Measurements from ENCODE around the gene GSTT2B. TPM values are rescaled to one million over a fixed set of nuclear protein-coding genes. Genes with fewer than 3 reads are reported as not detected.
"Not testable (repeated sequence)": the region's sequence is repeated elsewhere in the genome, so short reads cannot be mapped to it uniquely, and the experiment has no call there.

The GSTT2B gene
- total and polyA plus RNA-seq, 2 of the 8 experiments (the other 6 are each of a cell fraction or from before 2014, with no cell fraction given): 6.3 to 13.3 TPM

DNA sequence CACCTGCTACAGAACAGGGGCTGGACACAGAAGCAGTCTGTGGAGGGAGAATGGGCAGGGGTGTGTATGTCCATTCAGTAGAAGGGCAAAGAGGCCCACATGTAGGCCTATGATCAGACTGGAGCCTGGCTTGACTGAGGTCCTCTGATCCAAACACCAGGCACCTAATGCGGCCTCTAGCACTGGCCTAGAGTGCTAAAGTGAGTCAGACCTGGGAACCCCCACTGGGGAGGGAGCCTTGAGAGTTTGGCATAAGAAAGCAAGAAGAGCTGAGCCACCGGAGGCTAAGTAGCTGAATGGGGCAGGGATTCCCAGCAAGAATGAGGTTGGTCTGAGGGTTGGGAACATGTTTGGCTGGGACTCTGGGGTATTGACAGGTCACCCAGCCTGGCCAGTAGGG is 9.6 kb downstream of the GSTT2B start:
- H3K9ac ChIP-seq (replicated peaks in 1 of 4; ENCODE audit: extremely low read depth in 1 of 4, low read depth in 3 of 4, low read length in 3 of 4); H3K36me3 ChIP-seq (ENCODE audit: control insufficient read depth in 2 of 4, insufficient read depth in 4 of 4, low read length in 3 of 4); DNase-seq (ENCODE audit: low read depth in 1 of 2, low spot score in 2 of 2); H4K20me1 ChIP-seq (replicated peaks in 1 of 2; ENCODE audit: control insufficient read depth in 1 of 2, insufficient read depth in 2 of 2, low read length in 2 of 2); H3K14ac ChIP-seq (ENCODE audit: insufficient read length); H2BK5ac ChIP-seq (ENCODE audit: low read depth, low read length); H3K9me3 ChIP-seq (ENCODE audit: insufficient read depth in 2 of 2, low read depth in 1 of 2, low read length in 1 of 2); H3K56ac ChIP-seq (replicated peaks; ENCODE audit: insufficient read length, low read depth, low read length); H3K4me3 ChIP-seq (ENCODE audit: extremely low read depth in 1 of 4, insufficient read depth in 2 of 4, low read depth in 3 of 4, low read length in 4 of 4); H4K5ac ChIP-seq (ENCODE audit: insufficient read length, low read depth, low read length); H2AFZ ChIP-seq (ENCODE audit: low read length); H2BK12ac ChIP-seq (ENCODE audit: low read depth, low read length); H2AK5ac ChIP-seq (ENCODE audit: low read depth, low read length); H3K23ac ChIP-seq (ENCODE audit: insufficient read length); H4K91ac ChIP-seq (replicated peaks; ENCODE audit: insufficient read length, low read length); H3K79me2 ChIP-seq (ENCODE audit: control insufficient read depth in 1 of 2, insufficient read depth in 2 of 2, low read length in 2 of 2); POLR2A ChIA-PET (ENCODE audit: partially characterized antibody); H3K79me1 ChIP-seq (ENCODE audit: low read depth, low read length); H3K4ac ChIP-seq (replicated peaks; ENCODE audit: insufficient read length, low read depth, low read length); FAIRE-seq; H2BK20ac ChIP-seq (ENCODE audit: low read length); H3K27ac ChIP-seq (ENCODE audit: low read depth, low read length); H3K27me3 ChIP-seq (replicated peaks in 1 of 4; ENCODE audit: control insufficient read depth in 3 of 4, extremely low read depth in 1 of 4, insufficient read depth in 3 of 4, low read length in 3 of 4); H3K4me2 ChIP-seq (ENCODE audit: insufficient read depth in 1 of 2, low read depth in 2 of 2, low read length in 2 of 2); H3K18ac ChIP-seq (ENCODE audit: extremely low read depth, low read length); H3K23me2 ChIP-seq (ENCODE audit: low read depth, low read length); H2BK120ac ChIP-seq (replicated peaks; ENCODE audit: low read depth, low read length); H2BK15ac ChIP-seq (ENCODE audit: low read length); H4K8ac ChIP-seq (ENCODE audit: extremely low read depth, insufficient read depth, low read length): not testable (repeated sequence)
- peaks cover 3 to 10% (median 6%) of the 10 kb centered on the region in 4 experiments for H3K4me1 ChIP-seq (replicated peaks in 1 of 4; ENCODE audit: control insufficient read depth in 3 of 4, insufficient read depth in 4 of 4, low read length in 3 of 4)
- 75% methylated on average over 2 of the region's 2 CpGs; no CpG with 5 or more reads in 1 of the 2 experiments for WGBS, 2 experiments (ENCODE audit: extremely low coverage in 1 of 2, insufficient coverage in 1 of 2, insufficient read length in 1 of 2, insufficient replicate concordance in 2 of 2, low coverage in 1 of 2, low lambda C conversion rate in 2 of 2, missing lambda C conversion rate in 1 of 2)
- CTCF ChIA-PET (ENCODE audit: partially characterized antibody): interaction anchor here (0.6 kb wide), 1 partner anchor 358 kb away, joined by 3 read pairs; no protein-coding TSS in a partner anchor

DNA sequence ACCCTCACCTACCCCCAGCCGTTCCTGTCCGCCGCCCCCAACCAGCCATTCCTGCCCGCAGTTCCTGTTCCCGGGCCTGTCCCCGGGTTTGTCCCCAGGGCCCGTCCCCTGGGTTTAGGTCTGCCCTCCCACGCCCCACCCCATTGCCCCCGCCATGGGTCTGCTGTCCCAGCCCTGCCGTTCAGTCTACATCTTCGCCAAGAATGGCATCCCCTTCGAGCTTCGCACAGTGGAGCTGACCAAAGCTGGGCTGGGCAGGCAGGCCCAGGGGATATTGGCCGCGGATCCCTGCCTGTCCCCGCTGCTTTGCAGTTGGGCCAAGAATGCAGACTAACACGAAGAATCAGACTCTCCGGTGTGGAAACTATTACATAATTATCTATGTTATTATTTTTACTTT is 11.2 kb downstream of the GSTT2B start:
- H2BK15ac ChIP-seq (ENCODE audit: low read length); H2BK12ac ChIP-seq (ENCODE audit: low read depth, low read length); H4K20me1 ChIP-seq (replicated peaks in 1 of 2; ENCODE audit: control insufficient read depth in 1 of 2, insufficient read depth in 2 of 2, low read length in 2 of 2); H2BK5ac ChIP-seq (ENCODE audit: low read depth, low read length); H3K9ac ChIP-seq (replicated peaks in 1 of 4; ENCODE audit: extremely low read depth in 1 of 4, low read depth in 3 of 4, low read length in 3 of 4); H3K23ac ChIP-seq (ENCODE audit: insufficient read length); H4K8ac ChIP-seq (ENCODE audit: extremely low read depth, insufficient read depth, low read length); POLR2A ChIA-PET (ENCODE audit: partially characterized antibody); H3K9me3 ChIP-seq (ENCODE audit: insufficient read depth in 2 of 2, low read depth in 1 of 2, low read length in 1 of 2); H3K27me3 ChIP-seq (replicated peaks in 1 of 4; ENCODE audit: control insufficient read depth in 3 of 4, extremely low read depth in 1 of 4, insufficient read depth in 3 of 4, low read length in 3 of 4); FAIRE-seq; H3K4me3 ChIP-seq (ENCODE audit: extremely low read depth in 1 of 4, insufficient read depth in 2 of 4, low read depth in 3 of 4, low read length in 4 of 4); H3K79me2 ChIP-seq (ENCODE audit: control insufficient read depth in 1 of 2, insufficient read depth in 2 of 2, low read length in 2 of 2); H3K14ac ChIP-seq (ENCODE audit: insufficient read length); H4K91ac ChIP-seq (replicated peaks; ENCODE audit: insufficient read length, low read length); H3K4me2 ChIP-seq (ENCODE audit: insufficient read depth in 1 of 2, low read depth in 2 of 2, low read length in 2 of 2); H3K36me3 ChIP-seq (ENCODE audit: control insufficient read depth in 2 of 4, insufficient read depth in 4 of 4, low read length in 3 of 4); CTCF ChIA-PET (ENCODE audit: partially characterized antibody); H3K23me2 ChIP-seq (ENCODE audit: low read depth, low read length); H3K79me1 ChIP-seq (ENCODE audit: low read depth, low read length); H3K18ac ChIP-seq (ENCODE audit: extremely low read depth, low read length); H4K5ac ChIP-seq (ENCODE audit: insufficient read length, low read depth, low read length); H2AK5ac ChIP-seq (ENCODE audit: low read depth, low read length); H2BK120ac ChIP-seq (replicated peaks; ENCODE audit: low read depth, low read length); H2BK20ac ChIP-seq (ENCODE audit: low read length); H3K4ac ChIP-seq (replicated peaks; ENCODE audit: insufficient read length, low read depth, low read length); H3K56ac ChIP-seq (replicated peaks; ENCODE audit: insufficient read length, low read depth, low read length); H3K4me1 ChIP-seq (replicated peaks in 1 of 4; ENCODE audit: control insufficient read depth in 3 of 4, insufficient read depth in 4 of 4, low read length in 3 of 4); DNase-seq (ENCODE audit: low read depth in 1 of 2, low spot score in 2 of 2); H2AFZ ChIP-seq (ENCODE audit: low read length); H3K27ac ChIP-seq (ENCODE audit: low read depth, low read length): not testable (repeated sequence)
- 86% methylated on average over 8 of the region's 18 CpGs; no CpG with 5 or more reads in 1 of the 2 experiments for WGBS, 2 experiments (ENCODE audit: extremely low coverage in 1 of 2, insufficient coverage in 1 of 2, insufficient read length in 1 of 2, insufficient replicate concordance in 2 of 2, low coverage in 1 of 2, low lambda C conversion rate in 2 of 2, missing lambda C conversion rate in 1 of 2)
